PC-9 (cell line): ENCODE measurements around the gene PKHD1. TPM values are rescaled to one million over a fixed set of nuclear protein-coding genes. Genes with fewer than 3 reads are reported as not detected.

Source experiments
- BruUV-seq: library from RNA; stranded (reverse); fragments of 400-500 nt; replicated peaks from 2 replicates; lab custom pipeline; 2021; lab: Mats Ljungman, UMichigan
- CTCF ChIA-PET: fragments of 300-600 bp; sonication (Branson Sonifier 250); formaldehyde crosslinking; loops from one replicate; lab custom pipeline; 2022; ENCODE audit warnings: antibody characterized with exemption; lab: Charles Lee
- POLR2A ChIA-PET: fragments of 300-600 bp; sonication (Branson Sonifier 250); formaldehyde crosslinking; loops from one replicate; lab custom pipeline; 2022; ENCODE audit warnings: antibody characterized with exemption; ENCODE audit not compliant: unreplicated experiment; lab: Charles Lee
- DNase-seq, 2 experiments: peaks; one replicate each; pipeline versions ENCODE4 v3.0.0 to v3.0.0-alpha.2; 2015 to 2022; ENCODE audit warnings: mixed read lengths in 1 of 2
- H2AFZ ChIP-seq: fragments of 200-600 bp; sonication (generic); 2 replicates; pipeline ENCODE4 v1.8.1; 2017; ENCODE audit warnings: antibody characterized with exemption
- H3F3A ChIP-seq: fragments of 200-600 bp; sonication (generic); 2 replicates; pipeline ENCODE4 v1.8.1; 2017; ENCODE audit warnings: antibody characterized with exemption, mild to moderate bottlenecking, low read depth; ENCODE audit not compliant: insufficient read depth
- H3K27ac ChIP-seq: fragments of 200-600 bp; sonication (generic); 2 replicates; pipeline ENCODE4 v1.6.1; 2016; ENCODE audit warnings: mixed run types
- H3K27me3 ChIP-seq: fragments of 200-600 bp; sonication (generic); 2 replicates; pipeline ENCODE4 v1.6.1; 2016; ENCODE audit warnings: low read depth, mixed run types; ENCODE audit not compliant: insufficient read depth
- H3K36me3 ChIP-seq: fragments of 200-600 bp; sonication (generic); 2 replicates; pipeline ENCODE4 v1.6.1; 2016; ENCODE audit warnings: low read depth, mixed run types
- H3K4me1 ChIP-seq: fragments of 200-600 bp; sonication (generic); replicated peaks from 2 replicates; pipeline ENCODE4 v1.6.1; 2016; ENCODE audit warnings: mixed run types; ENCODE audit not compliant: insufficient read depth
- H3K4me2 ChIP-seq: fragments of 200-600 bp; sonication (generic); 2 replicates; pipeline ENCODE4 v1.6.1; 2017; ENCODE audit warnings: mixed run types
- H3K4me3 ChIP-seq: fragments of 200-600 bp; sonication (generic); 2 replicates; pipeline ENCODE4 v1.6.1; 2016; ENCODE audit warnings: mixed run types
- H3K79me2 ChIP-seq: fragments of 200-600 bp; sonication (generic); 2 replicates; pipeline ENCODE4 v1.6.1; 2017; ENCODE audit warnings: low read depth, mixed run types
- H3K9me2 ChIP-seq: fragments of 200-600 bp; sonication (generic); 2 replicates; pipeline ENCODE4 v1.8.1; 2017; ENCODE audit warnings: mild to moderate bottlenecking; ENCODE audit not compliant: insufficient read depth
- H3K9me3 ChIP-seq: fragments of 200-600 bp; sonication (generic); 2 replicates; pipeline ENCODE4 v1.8.1; 2016; ENCODE audit warnings: low read depth; ENCODE audit not compliant: insufficient read depth
- H4K20me1 ChIP-seq: fragments of 200-600 bp; sonication (generic); 2 replicates; pipeline ENCODE4 v1.8.1; 2017; ENCODE audit not compliant: insufficient read depth
- EZH2 ChIP-seq: fragments of 200-600 bp; sonication (generic); IDR thresholded peaks from 2 replicates; pipeline ENCODE4 v1.8.0; 2017; ENCODE audit warnings: antibody characterized with exemption, low read depth
- intact Hi-C: fragments of 100-400 bp; cut with micrococcal nuclease; formaldehyde crosslinking; loops from one replicate; pipeline ENCODE4 v1.10.0; 2022; ENCODE audit not compliant: unreplicated experiment
- total RNA-seq: library from RNA; stranded (reverse); gene quantifications from 2 replicates; pipeline ENCODE4 v1.2.3, GENCODE V29; 2021
- TF ChIP-seq, protein P1 (sequence below): fragments of 200-600 bp; sonication (generic); conservative IDR thresholded peaks from 2 replicates; pipeline ENCODE4 v1.6.1; 2017; ENCODE audit warnings: mixed run types, antibody characterized with exemption, mild to moderate bottlenecking, moderate library complexity

The PKHD1 gene
- total RNA-seq, 1 experiment from 2014 or later, result not detected

GRCh38 chr6:52132292-52132691 lies 44.9 kb upstream of the PKHD1 start:
- no peaks in the 10 kb centered on the region for H3F3A ChIP-seq
- no peaks in the 10 kb centered on the region for H3K79me2 ChIP-seq
- H3K4me3 ChIP-seq, result no peak overlapping the region
- H3K9me2 ChIP-seq, result no peaks in the 10 kb centered on the region
- ChIA-PET POLR2A (no interaction called here), CTCF (interaction anchor here (0.6 kb wide), 1 partner anchor 170 kb away, joined by 4 read pairs; no protein-coding TSS in a partner anchor)
- H3K27ac ChIP-seq, result no peak overlapping the region
- TF ChIP-seq, protein P1, sequence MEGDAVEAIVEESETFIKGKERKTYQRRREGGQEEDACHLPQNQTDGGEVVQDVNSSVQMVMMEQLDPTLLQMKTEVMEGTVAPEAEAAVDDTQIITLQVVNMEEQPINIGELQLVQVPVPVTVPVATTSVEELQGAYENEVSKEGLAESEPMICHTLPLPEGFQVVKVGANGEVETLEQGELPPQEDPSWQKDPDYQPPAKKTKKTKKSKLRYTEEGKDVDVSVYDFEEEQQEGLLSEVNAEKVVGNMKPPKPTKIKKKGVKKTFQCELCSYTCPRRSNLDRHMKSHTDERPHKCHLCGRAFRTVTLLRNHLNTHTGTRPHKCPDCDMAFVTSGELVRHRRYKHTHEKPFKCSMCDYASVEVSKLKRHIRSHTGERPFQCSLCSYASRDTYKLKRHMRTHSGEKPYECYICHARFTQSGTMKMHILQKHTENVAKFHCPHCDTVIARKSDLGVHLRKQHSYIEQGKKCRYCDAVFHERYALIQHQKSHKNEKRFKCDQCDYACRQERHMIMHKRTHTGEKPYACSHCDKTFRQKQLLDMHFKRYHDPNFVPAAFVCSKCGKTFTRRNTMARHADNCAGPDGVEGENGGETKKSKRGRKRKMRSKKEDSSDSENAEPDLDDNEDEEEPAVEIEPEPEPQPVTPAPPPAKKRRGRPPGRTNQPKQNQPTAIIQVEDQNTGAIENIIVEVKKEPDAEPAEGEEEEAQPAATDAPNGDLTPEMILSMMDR, result no peak
- no peak for TF ChIP-seq EZH2
- no peak for DNase-seq
- intact Hi-C loops, result no loop called here
- no peaks in the 10 kb centered on the region for H3K4me1 ChIP-seq
- BruUV-seq, result no TSS peak
- peaks cover 65% of the 10 kb centered on the region for H3K27me3 ChIP-seq
- H2AFZ ChIP-seq, result no peak overlapping the region
- H3K4me2 ChIP-seq, result no peak overlapping the region
- no peaks in the 10 kb centered on the region for H3K36me3 ChIP-seq
- no peaks in the 10 kb centered on the region for H3K9me3 ChIP-seq
- no peaks in the 10 kb centered on the region for H4K20me1 ChIP-seq

- no peak for DNase-seq
- Histone ChIP-seq H3K4me3 (no peak overlapping the region), H3K4me1 (no peaks in the 10 kb centered on the region), H4K20me1 (no peaks in the 10 kb centered on the region), H3K27ac (no peak overlapping the region), H3F3A (no peaks in the 10 kb centered on the region), H3K9me3 (no peaks in the 10 kb centered on the region), H3K36me3 (no peaks in the 10 kb centered on the region), H3K79me2 (no peaks in the 10 kb centered on the region), H3K4me2 (no peak overlapping the region), H3K9me2 (no peaks in the 10 kb centered on the region), H3K27me3 (peaks cover 47% of the 10 kb centered on the region), H2AFZ (no peak overlapping the region)
- TF ChIP-seq, protein P1, result no peak
- TF ChIP-seq EZH2, result no peak
- BruUV-seq, result no TSS peak
- intact Hi-C loops, result no loop called here
- ChIA-PET POLR2A (no interaction called here), CTCF (no interaction called here)
These were observed 43.0 kb upstream of the PKHD1 start for GRCh38 chr6:52130440-52130839.

DNA sequence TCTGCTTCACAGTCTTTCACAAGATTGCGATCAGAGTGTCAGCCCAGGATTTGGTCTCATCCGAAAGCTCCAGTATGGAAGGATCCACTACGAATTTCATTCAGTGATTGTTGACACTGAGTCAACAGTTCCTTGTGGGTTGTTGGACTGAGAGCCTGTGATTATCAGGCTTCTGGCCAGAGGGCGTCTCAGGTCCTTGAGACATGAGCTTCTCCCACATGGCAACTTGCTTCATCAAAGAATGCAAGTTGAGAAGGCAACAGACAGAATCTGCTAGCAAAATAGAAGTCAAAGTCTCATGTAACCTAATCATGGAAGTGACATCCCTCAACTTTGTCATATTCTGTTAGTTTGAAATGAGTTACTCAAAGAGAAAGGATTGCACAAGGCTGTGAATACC lies 40.5 kb upstream of the PKHD1 start:
- Histone ChIP-seq H3K9me3 (no peaks in the 10 kb centered on the region), H3K4me3 (no peak overlapping the region), H3K27me3 (peaks cover 25% of the 10 kb centered on the region), H3K4me2 (no peak overlapping the region), H3K27ac (no peak overlapping the region), H3K9me2 (no peaks in the 10 kb centered on the region), H4K20me1 (no peaks in the 10 kb centered on the region), H3K79me2 (no peaks in the 10 kb centered on the region), H3K36me3 (no peaks in the 10 kb centered on the region), H3F3A (no peaks in the 10 kb centered on the region), H2AFZ (no peak overlapping the region), H3K4me1 (no peaks in the 10 kb centered on the region)
- TF ChIP-seq, protein P1, result no peak
- TF ChIP-seq EZH2, result no peak
- no TSS peak for BruUV-seq
- ChIA-PET POLR2A (no interaction called here), CTCF (no interaction called here)
- DNase-seq, result no peak
- intact Hi-C loops, result no loop called here
